ENCODE measurements around the gene ZNF117. TPM values are rescaled to one million over a fixed set of nuclear protein-coding genes. Genes with fewer than 3 reads are reported as not detected.
A peak's percentile ranks its signal among the peaks of the same experiment; 100 is the strongest.

Gene ZNF117
- total RNA-seq, 1 experiment from 2014 or later, result 2.5 TPM

DNA sequence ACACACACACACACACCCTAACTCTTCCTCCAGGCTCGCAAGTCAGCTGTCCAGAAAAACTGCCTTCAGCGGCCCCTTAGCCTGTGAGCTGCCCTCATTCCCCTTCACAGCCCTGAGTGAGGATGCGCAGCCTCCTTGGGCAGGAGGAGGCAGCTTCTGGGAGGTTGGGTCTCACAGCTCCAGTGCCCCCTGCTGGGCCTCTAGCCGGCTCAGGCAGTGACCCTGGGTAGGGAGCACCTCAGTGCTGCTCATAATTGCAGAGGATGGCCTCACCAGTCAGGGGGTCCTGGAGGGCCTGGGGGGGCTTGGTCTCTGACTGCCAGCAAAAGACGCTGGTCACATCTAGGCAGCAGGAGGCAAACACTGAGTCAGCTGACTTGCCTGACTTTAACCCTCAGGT is 44.1 kb downstream of the ZNF117 start:
- no peaks in the 10 kb centered on the region for H3K79me2 ChIP-seq (ENCODE audit: insufficient read depth, low read length)
- no peaks in the 10 kb centered on the region for H3K9me3 ChIP-seq (ENCODE audit: control insufficient read depth in 1 of 2, insufficient read depth in 1 of 2, low read depth in 1 of 2, low read length in 2 of 2)
- H3K4me1 ChIP-seq (ENCODE audit: control insufficient read depth in 1 of 2, insufficient read depth in 2 of 2, low read length in 2 of 2), result no peaks in the 10 kb centered on the region
- no peak overlapping the region for H3K4me2 ChIP-seq (ENCODE audit: low read length)
- ChIA-PET CTCF (no interaction called here), POLR2A (no interaction called here), RAD21 (ENCODE audit: low non-redundant PET in 1 of 2, low total read pairs in 2 of 2, uncharacterized antibody in 2 of 2, unreplicated experiment in 2 of 2) (no interaction called here)
- BruUV-seq (replicated peaks), result no TSS peak
- H3K9ac ChIP-seq (ENCODE audit: low read length), result no peak overlapping the region
- no peaks in the 10 kb centered on the region for H3K27me3 ChIP-seq (ENCODE audit: insufficient read depth, low read length)
- no peak overlapping the region for H3K4me3 ChIP-seq (replicated peaks in 1 of 2; ENCODE audit: low read depth in 1 of 2, low read length in 2 of 2)
- intact Hi-C loops (cut with micrococcal nuclease), result no loop called here
- TF ChIP-seq FOSL1 (IDR thresholded peaks at IDR 0.05; ENCODE audit: low read depth) (no peak), RAD21 (IDR thresholded peaks at IDR 0.05; ENCODE audit: low read depth) (0 out of 2 replicates have a peak, but pooled peaks have one; percentile 10), YY1 (IDR thresholded peaks at IDR 0.05; ENCODE audit: extremely low read depth, insufficient replicate concordance, low read depth, low read length) (no peak), ZFX (IDR thresholded peaks at IDR 0.05) (no peak), POLR2A (IDR thresholded peaks at IDR 0.05; ENCODE audit: borderline replicate concordance, extremely low read depth, insufficient read depth, insufficient read length) (no peak), CBX3 (IDR thresholded peaks at IDR 0.05; ENCODE audit: low read depth) (no peak), CEBPB (IDR thresholded peaks at IDR 0.05; ENCODE audit: low read depth) (no peak), ZNF274 (IDR thresholded peaks at IDR 0.05; ENCODE audit: low read depth, low read length) (no peak), SRF (IDR thresholded peaks at IDR 0.05; ENCODE audit: low read depth) (no peak), EZH2 (IDR thresholded peaks at IDR 0.05) (no peak)
- TF ChIP-seq, protein P1, sequence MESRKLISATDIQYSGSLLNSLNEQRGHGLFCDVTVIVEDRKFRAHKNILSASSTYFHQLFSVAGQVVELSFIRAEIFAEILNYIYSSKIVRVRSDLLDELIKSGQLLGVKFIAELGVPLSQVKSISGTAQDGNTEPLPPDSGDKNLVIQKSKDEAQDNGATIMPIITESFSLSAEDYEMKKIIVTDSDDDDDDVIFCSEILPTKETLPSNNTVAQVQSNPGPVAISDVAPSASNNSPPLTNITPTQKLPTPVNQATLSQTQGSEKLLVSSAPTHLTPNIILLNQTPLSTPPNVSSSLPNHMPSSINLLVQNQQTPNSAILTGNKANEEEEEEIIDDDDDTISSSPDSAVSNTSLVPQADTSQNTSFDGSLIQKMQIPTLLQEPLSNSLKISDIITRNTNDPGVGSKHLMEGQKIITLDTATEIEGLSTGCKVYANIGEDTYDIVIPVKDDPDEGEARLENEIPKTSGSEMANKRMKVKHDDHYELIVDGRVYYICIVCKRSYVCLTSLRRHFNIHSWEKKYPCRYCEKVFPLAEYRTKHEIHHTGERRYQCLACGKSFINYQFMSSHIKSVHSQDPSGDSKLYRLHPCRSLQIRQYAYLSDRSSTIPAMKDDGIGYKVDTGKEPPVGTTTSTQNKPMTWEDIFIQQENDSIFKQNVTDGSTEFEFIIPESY (IDR thresholded peaks at IDR 0.05; ENCODE audit: extremely low read depth, insufficient replicate concordance, low read length), result no peak
- TF ChIP-seq, protein P2, sequence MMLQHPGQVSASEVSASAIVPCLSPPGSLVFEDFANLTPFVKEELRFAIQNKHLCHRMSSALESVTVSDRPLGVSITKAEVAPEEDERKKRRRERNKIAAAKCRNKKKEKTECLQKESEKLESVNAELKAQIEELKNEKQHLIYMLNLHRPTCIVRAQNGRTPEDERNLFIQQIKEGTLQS (IDR thresholded peaks at IDR 0.05), result no peak
- TF ChIP-seq, protein P3, sequence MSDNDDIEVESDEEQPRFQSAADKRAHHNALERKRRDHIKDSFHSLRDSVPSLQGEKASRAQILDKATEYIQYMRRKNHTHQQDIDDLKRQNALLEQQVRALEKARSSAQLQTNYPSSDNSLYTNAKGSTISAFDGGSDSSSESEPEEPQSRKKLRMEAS (IDR thresholded peaks at IDR 0.05), result no peak
- TF ChIP-seq, protein P4, sequence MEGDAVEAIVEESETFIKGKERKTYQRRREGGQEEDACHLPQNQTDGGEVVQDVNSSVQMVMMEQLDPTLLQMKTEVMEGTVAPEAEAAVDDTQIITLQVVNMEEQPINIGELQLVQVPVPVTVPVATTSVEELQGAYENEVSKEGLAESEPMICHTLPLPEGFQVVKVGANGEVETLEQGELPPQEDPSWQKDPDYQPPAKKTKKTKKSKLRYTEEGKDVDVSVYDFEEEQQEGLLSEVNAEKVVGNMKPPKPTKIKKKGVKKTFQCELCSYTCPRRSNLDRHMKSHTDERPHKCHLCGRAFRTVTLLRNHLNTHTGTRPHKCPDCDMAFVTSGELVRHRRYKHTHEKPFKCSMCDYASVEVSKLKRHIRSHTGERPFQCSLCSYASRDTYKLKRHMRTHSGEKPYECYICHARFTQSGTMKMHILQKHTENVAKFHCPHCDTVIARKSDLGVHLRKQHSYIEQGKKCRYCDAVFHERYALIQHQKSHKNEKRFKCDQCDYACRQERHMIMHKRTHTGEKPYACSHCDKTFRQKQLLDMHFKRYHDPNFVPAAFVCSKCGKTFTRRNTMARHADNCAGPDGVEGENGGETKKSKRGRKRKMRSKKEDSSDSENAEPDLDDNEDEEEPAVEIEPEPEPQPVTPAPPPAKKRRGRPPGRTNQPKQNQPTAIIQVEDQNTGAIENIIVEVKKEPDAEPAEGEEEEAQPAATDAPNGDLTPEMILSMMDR (IDR thresholded peaks at IDR 0.05 in 2 of 3, conservative IDR thresholded peaks at IDR 0.05 in 1 of 3; ENCODE audit: borderline replicate concordance in 1 of 3, insufficient read depth in 1 of 3, low read depth in 2 of 3, low read length in 2 of 3), result 0 out of 6 replicates have a peak, but pooled peaks of 1 of the 3 experiments have one; percentile 16
- TF ChIP-seq, protein P5, sequence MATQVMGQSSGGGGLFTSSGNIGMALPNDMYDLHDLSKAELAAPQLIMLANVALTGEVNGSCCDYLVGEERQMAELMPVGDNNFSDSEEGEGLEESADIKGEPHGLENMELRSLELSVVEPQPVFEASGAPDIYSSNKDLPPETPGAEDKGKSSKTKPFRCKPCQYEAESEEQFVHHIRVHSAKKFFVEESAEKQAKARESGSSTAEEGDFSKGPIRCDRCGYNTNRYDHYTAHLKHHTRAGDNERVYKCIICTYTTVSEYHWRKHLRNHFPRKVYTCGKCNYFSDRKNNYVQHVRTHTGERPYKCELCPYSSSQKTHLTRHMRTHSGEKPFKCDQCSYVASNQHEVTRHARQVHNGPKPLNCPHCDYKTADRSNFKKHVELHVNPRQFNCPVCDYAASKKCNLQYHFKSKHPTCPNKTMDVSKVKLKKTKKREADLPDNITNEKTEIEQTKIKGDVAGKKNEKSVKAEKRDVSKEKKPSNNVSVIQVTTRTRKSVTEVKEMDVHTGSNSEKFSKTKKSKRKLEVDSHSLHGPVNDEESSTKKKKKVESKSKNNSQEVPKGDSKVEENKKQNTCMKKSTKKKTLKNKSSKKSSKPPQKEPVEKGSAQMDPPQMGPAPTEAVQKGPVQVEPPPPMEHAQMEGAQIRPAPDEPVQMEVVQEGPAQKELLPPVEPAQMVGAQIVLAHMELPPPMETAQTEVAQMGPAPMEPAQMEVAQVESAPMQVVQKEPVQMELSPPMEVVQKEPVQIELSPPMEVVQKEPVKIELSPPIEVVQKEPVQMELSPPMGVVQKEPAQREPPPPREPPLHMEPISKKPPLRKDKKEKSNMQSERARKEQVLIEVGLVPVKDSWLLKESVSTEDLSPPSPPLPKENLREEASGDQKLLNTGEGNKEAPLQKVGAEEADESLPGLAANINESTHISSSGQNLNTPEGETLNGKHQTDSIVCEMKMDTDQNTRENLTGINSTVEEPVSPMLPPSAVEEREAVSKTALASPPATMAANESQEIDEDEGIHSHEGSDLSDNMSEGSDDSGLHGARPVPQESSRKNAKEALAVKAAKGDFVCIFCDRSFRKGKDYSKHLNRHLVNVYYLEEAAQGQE (IDR thresholded peaks at IDR 0.05; ENCODE audit: low read depth), result no peak
- DNase-seq (ENCODE audit: low read depth, low spot score) (no peak), ATAC-seq (peak; percentile 58)
- no peaks in the 10 kb centered on the region for H3K36me3 ChIP-seq (ENCODE audit: control insufficient read depth in 1 of 2, insufficient read depth in 2 of 2, low read length in 2 of 2)
- no peaks in the 10 kb centered on the region for H4K20me1 ChIP-seq (ENCODE audit: insufficient read depth)
- H3K27ac ChIP-seq (ENCODE audit: low read depth, low read length), result no peak overlapping the region
- no peak overlapping the region for H2AFZ ChIP-seq (ENCODE audit: low read depth, low read length, poor library complexity, severe bottlenecking)
- H3K9me2 ChIP-seq (ENCODE audit: insufficient read depth), result no peaks in the 10 kb centered on the region

Measured in HCT116 (cell line).